Natural killer cell (primary cell): ENCODE data around the gene TP53BP1. TPM values are rescaled to one million over a fixed set of nuclear protein-coding genes. Genes with fewer than 3 reads are reported as not detected.

Source experiments
- ATAC-seq, 3 donors: fragments of 150-1000 bp in 2 of 3; fragments of 200-7000 bp in 1 of 3; cut with Tn5 transposase; 1 replicate in 1 of 3; 2 replicates in 2 of 3; pipeline ENCODE4 v1.10.0; 2021; ENCODE audit warnings: mild to moderate bottlenecking in 2 of 3, moderate library complexity in 2 of 3
- DNase-seq, 2 donors: peaks; one replicate each; pipeline versions ENCODE4 v3.0.0 to v3.0.0-alpha.2; 2013 to 2021; ENCODE audit warnings: mixed read lengths in 1 of 2
- H3K27ac ChIP-seq: one replicate; pipeline ENCODE4 v1.5.1; 2013; ENCODE audit warnings: mild to moderate bottlenecking, low read length
- H3K27me3 ChIP-seq: one replicate; pipeline ENCODE4 v1.6.1; 2013; ENCODE audit warnings: low read length; ENCODE audit not compliant: control insufficient read depth, insufficient read depth
- H3K36me3 ChIP-seq: one replicate; pipeline ENCODE4 v1.6.1; 2013; ENCODE audit warnings: low read length; ENCODE audit not compliant: control insufficient read depth, insufficient read depth
- H3K4me1 ChIP-seq: one replicate; pipeline ENCODE4 v1.6.1; 2013; ENCODE audit warnings: low read length; ENCODE audit not compliant: control insufficient read depth, insufficient read depth
- H3K4me3 ChIP-seq: one replicate; pipeline ENCODE4 v1.5.1; 2013; ENCODE audit warnings: low read length
- H3K9me3 ChIP-seq: one replicate; pipeline ENCODE4 v1.6.1; 2013; ENCODE audit warnings: low read length; ENCODE audit not compliant: control insufficient read depth, insufficient read depth
- H3K27ac Mint-ChIP-seq, 2 donors: one replicate each; pipeline ENCODE4 v1.8.0; 2022; ENCODE audit warnings: mild to moderate bottlenecking in 2 of 2, mixed read lengths in 2 of 2, moderate library complexity in 1 of 2
- H3K27me3 Mint-ChIP-seq, 2 donors: one replicate each; pipeline ENCODE4 v1.8.0; 2022; ENCODE audit warnings: low read depth in 2 of 2, mixed read lengths in 2 of 2
- H3K36me3 Mint-ChIP-seq: one replicate; pipeline ENCODE4 v1.8.0; 2022; ENCODE audit warnings: mixed read lengths
- H3K4me1 Mint-ChIP-seq, 2 donors: one replicate each; pipeline ENCODE4 v1.8.0; 2022; ENCODE audit warnings: mixed read lengths in 2 of 2
- H3K4me3 Mint-ChIP-seq: one replicate; pipeline ENCODE4 v1.8.0; 2022; ENCODE audit warnings: mild to moderate bottlenecking, moderate library complexity, mixed read lengths
- H3K9me3 Mint-ChIP-seq, 2 donors: one replicate each; pipeline ENCODE4 v1.8.0; 2022; ENCODE audit warnings: mixed read lengths in 2 of 2
- WGBS: methylation state at CpG from one replicate; pipeline ENCODE4 v1.1.7; 2013; ENCODE audit warnings: missing lambda C conversion rate; ENCODE audit not compliant: insufficient coverage; 5-methylcytosine and 5-hydroxymethylcytosine counted together
- intact Hi-C: fragments of 100-400 bp; cut with micrococcal nuclease; formaldehyde crosslinking; loops from one replicate; pipeline ENCODE4 v1.14.2; 2022
- total RNA-seq, 4 donors: library from RNA; stranded (reverse); fragments of 120-200 nt in 1 of 4; gene quantifications; one replicate each; pipeline versions ENCODE4 v1.2.3 to v1.2.4, GENCODE V29; 2013 to 2022
- TF ChIP-seq, protein P1 (sequence below): fragments of 200-600 bp; IDR thresholded peaks from one replicate; pipeline ENCODE4 v1.8.0; 2022; ENCODE audit warnings: antibody characterized with exemption

The TP53BP1 gene
- total RNA-seq, 3 donors from 2014 or later (not counting 1 experiment from before 2014, with no cell fraction given) = 27.9 to 32.9 (median 31.5) TPM

DNA sequence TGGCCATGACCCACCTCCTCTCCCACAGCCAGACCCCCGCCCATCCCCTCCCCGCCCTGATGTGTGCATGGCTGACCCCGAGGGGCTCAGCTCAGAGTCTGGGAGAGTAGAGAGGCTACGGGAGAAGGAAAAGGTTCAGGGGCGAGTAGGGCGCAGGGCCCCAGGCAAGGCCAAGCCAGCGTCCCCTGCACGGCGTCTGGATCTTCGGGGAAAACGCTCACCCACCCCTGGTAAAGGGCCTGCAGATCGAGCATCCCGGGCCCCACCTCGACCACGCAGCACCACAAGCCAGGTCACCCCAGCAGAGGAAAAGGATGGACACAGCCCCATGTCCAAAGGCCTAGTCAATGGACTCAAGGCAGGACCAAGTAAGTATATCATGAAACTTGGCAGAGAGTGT lies 36.2 kb upstream of the TP53BP1 start:
- ATAC-seq (no peak), DNase-seq (peak in 1 of 2 donors; percentile 1)
- intact Hi-C loops = no loop called here
- H3K4me3 ChIP-seq = no peak overlapping the region
- no peaks in the 10 kb centered on the region for H3K27me3 Mint-ChIP-seq
- no peaks in the 10 kb centered on the region for H3K27me3 ChIP-seq
- H3K36me3 ChIP-seq = no peaks in the 10 kb centered on the region
- H3K27ac ChIP-seq = no peak overlapping the region
- H3K27ac Mint-ChIP-seq = no peak overlapping the region
- TF ChIP-seq, protein P1, sequence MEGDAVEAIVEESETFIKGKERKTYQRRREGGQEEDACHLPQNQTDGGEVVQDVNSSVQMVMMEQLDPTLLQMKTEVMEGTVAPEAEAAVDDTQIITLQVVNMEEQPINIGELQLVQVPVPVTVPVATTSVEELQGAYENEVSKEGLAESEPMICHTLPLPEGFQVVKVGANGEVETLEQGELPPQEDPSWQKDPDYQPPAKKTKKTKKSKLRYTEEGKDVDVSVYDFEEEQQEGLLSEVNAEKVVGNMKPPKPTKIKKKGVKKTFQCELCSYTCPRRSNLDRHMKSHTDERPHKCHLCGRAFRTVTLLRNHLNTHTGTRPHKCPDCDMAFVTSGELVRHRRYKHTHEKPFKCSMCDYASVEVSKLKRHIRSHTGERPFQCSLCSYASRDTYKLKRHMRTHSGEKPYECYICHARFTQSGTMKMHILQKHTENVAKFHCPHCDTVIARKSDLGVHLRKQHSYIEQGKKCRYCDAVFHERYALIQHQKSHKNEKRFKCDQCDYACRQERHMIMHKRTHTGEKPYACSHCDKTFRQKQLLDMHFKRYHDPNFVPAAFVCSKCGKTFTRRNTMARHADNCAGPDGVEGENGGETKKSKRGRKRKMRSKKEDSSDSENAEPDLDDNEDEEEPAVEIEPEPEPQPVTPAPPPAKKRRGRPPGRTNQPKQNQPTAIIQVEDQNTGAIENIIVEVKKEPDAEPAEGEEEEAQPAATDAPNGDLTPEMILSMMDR = no peak
- no peaks in the 10 kb centered on the region for H3K4me1 ChIP-seq
- H3K9me3 Mint-ChIP-seq = no peaks in the 10 kb centered on the region
- 94% methylated on average over 13 of the region's 15 CpGs for WGBS
- H3K9me3 ChIP-seq = no peaks in the 10 kb centered on the region
- H3K36me3 Mint-ChIP-seq = no peaks in the 10 kb centered on the region
- no peaks in the 10 kb centered on the region for H3K4me1 Mint-ChIP-seq
- H3K4me3 Mint-ChIP-seq = no peak overlapping the region

- H3K27ac ChIP-seq = no peak overlapping the region
- no peaks in the 10 kb centered on the region for H3K27me3 Mint-ChIP-seq
- no peak overlapping the region for H3K27ac Mint-ChIP-seq
- H3K4me1 ChIP-seq = no peaks in the 10 kb centered on the region
- no peak overlapping the region for H3K4me3 Mint-ChIP-seq
- H3K9me3 Mint-ChIP-seq = no peaks in the 10 kb centered on the region
- TF ChIP-seq, protein P1 = no peak
- ATAC-seq (no peak), DNase-seq (peak in 1 of 2 donors; percentile 1)
- no peaks in the 10 kb centered on the region for H3K36me3 ChIP-seq
- no peaks in the 10 kb centered on the region for H3K36me3 Mint-ChIP-seq
- no peaks in the 10 kb centered on the region for H3K27me3 ChIP-seq
- H3K9me3 ChIP-seq = no peaks in the 10 kb centered on the region
- H3K4me3 ChIP-seq = no peak overlapping the region
- intact Hi-C loops = no loop called here
- WGBS = 85% methylated on average over 11 of the region's 11 CpGs
- no peaks in the 10 kb centered on the region for H3K4me1 Mint-ChIP-seq
Measured at GRCh38 chr15:43528542-43529007, 35.6 kb upstream of the TP53BP1 start.

DNA sequence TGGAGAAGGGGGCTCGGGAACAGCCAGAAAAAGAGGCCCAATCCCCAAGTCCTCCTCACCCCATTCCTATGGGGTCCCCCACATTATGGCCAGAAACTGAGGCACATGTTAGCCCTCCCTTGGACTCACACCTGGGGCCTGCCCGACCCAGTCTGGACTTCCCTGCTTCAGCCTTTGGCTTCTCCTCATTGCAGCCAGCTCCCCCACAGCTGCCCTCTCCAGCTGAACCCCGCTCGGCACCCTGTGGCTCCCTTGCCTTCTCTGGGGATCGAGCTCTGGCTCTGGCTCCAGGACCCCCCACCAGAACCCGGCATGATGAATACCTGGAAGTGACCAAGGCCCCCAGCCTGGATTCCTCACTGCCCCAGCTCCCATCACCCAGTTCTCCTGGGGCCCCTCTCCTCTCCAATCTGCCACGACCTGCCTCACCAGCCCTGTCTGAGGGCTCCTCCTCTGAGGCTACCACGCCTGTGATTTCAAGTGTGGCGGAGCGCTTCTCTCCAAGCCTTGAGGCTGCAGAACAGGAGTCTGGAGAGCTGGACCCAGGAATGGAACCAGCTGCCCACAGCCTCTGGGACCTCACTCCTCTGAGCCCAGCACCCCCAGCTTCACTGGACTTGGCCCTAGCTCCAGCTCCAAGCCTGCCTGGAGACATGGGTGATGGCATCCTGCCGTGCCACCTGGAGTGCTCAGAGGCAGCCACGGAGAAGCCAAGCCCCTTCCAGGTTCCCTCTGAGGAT lies 35.0 kb upstream of the TP53BP1 start:
- TF ChIP-seq, protein P1 = no peak
- no peaks in the 10 kb centered on the region for H3K9me3 ChIP-seq
- Mint-ChIP-seq H3K27me3 (no peaks in the 10 kb centered on the region), H3K27ac (no peak overlapping the region), H3K9me3 (no peaks in the 10 kb centered on the region), H3K4me1 (no peaks in the 10 kb centered on the region), H3K4me3 (no peak overlapping the region), H3K36me3 (no peaks in the 10 kb centered on the region)
- H3K36me3 ChIP-seq = no peaks in the 10 kb centered on the region
- ATAC-seq = no peak
- 92% methylated on average over 12 of the region's 12 CpGs for WGBS
- no peaks in the 10 kb centered on the region for H3K27me3 ChIP-seq
- DNase-seq = peak in 1 of 2 donors; percentile 1
- H3K4me3 ChIP-seq = no peak overlapping the region
- intact Hi-C loops = no loop called here
- H3K4me1 ChIP-seq = no peaks in the 10 kb centered on the region
- no peak overlapping the region for H3K27ac ChIP-seq
